K562 (cell line): ENCODE results near the gene NXF1. TPM values are rescaled to one million over a fixed set of nuclear protein-coding genes. Genes with fewer than 3 reads are reported as not detected.

Experiments used
- ARNT ChIP-seq, 2 experiments: fragments of 450-650 bp; IDR thresholded peaks; 2 replicates each; pipeline ENCODE4 v1.6.1; 2016; ENCODE audit warnings: mild to moderate bottlenecking in 1 of 2
- BACH1 ChIP-seq: fragments of 200-800 bp; sonication (Bioruptor generic); IDR thresholded peaks from 2 replicates; pipeline ENCODE4 v1.6.1; 2016; ENCODE audit warnings: missing genetic modification characterization, missing compliant biosample characterization
- HNRNPH1 ChIP-seq: fragments of 200-400 bp; formaldehyde crosslinking; optimal IDR thresholded peaks from 2 replicates; pipeline ENCODE3; 2017; ENCODE audit warnings: low read depth, mild to moderate bottlenecking, low read length, moderate library complexity
- ILF3 ChIP-seq: fragments of 450-650 bp; IDR thresholded peaks from 2 replicates; pipeline ENCODE4 v1.6.1; 2018; ENCODE audit warnings: antibody characterized with exemption, mild to moderate bottlenecking, moderate library complexity, borderline replicate concordance
- PTRF ChIP-seq: fragments of 450-650 bp; IDR thresholded peaks from 2 replicates; pipeline ENCODE4 v1.6.1; 2016; ENCODE audit warnings: mild to moderate bottlenecking, missing genetic modification characterization, missing compliant biosample characterization
- SAP30 ChIP-seq: fragments of 200-600 bp; sonication (generic); IDR thresholded peaks from 2 replicates; pipeline ENCODE4 v1.6.1; 2012; ENCODE audit warnings: borderline replicate concordance, low read depth, mild to moderate bottlenecking, moderate library complexity, low read length, control low read depth, inconsistent platforms; ENCODE audit not compliant: insufficient read depth, poor library complexity, severe bottlenecking
- SIN3B ChIP-seq: fragments of 450-650 bp; IDR thresholded peaks from 2 replicates; pipeline ENCODE4 v1.6.1; 2017; ENCODE audit warnings: low read depth, mild to moderate bottlenecking, moderate library complexity
- ZSCAN29 ChIP-seq: fragments of 450-650 bp; IDR thresholded peaks from 2 replicates; pipeline ENCODE4 v1.6.1; 2017
- polyA plus RNA-seq, 8 experiments: library from polyadenylated mRNA; depleted of rRNA in 4 of 8; stranded (reverse) in 5 of 8; unstranded in 3 of 8; fragments of >200 nt; fragmentation: Nextera tagmentation in 2 of 8; fragmentation: Illumina TruSeq in 1 of 8; extraction: Ambion mirVana in 2 of 8; extraction: Trizol in 1 of 8; gene quantifications; 2 replicates each; pipeline versions ENCODE4 v1.2.1 to v1.2.3, GENCODE V29; 2011 to 2014; ENCODE audit warnings: inconsistent platforms in 1 of 8, missing spikeins in 1 of 8
- total RNA-seq, 7 experiments: library from RNA; depleted of rRNA in 6 of 7; stranded (reverse); fragments of >200 nt in 6 of 7; fragmentation: Illumina TruSeq in 2 of 7; extraction: Trizol in 2 of 7; gene quantifications; 2 replicates each; pipeline versions ENCODE4 v1.2.1 to v1.2.3, GENCODE V29; 2011 to 2021; ENCODE audit warnings: low replicate concordance in 1 of 7
- TF ChIP-seq, protein P1 (sequence below): fragments of 250-450 bp; sonication (Bioruptor Pico); IDR thresholded peaks from 2 replicates; pipeline ENCODE4 v1.4.0; 2020; ENCODE audit warnings: mild to moderate bottlenecking, moderate library complexity
- TF ChIP-seq, protein P2 (sequence below), 2 experiments: fragments of 450-650 bp; IDR thresholded peaks; 2 replicates each; pipeline ENCODE4 v1.6.1; 2018; ENCODE audit warnings: mild to moderate bottlenecking in 2 of 2, low read depth in 1 of 2; ENCODE audit not compliant: partially characterized antibody in 2 of 2
- TF ChIP-seq, protein P3 (sequence below), 2 experiments: fragments of 450-650 bp; IDR thresholded peaks; 2 replicates each; pipeline ENCODE4 v1.6.1; 2016; ENCODE audit warnings: mild to moderate bottlenecking in 2 of 2, borderline replicate concordance in 1 of 2, low read depth in 1 of 2, moderate library complexity in 1 of 2

Gene NXF1
- total and polyA plus RNA-seq, 9 of the 15 experiments (the other 6 are each of a cell fraction or from before 2014, with no cell fraction given) = 18.1 to 98.3 (median 35.8) TPM

DNA sequence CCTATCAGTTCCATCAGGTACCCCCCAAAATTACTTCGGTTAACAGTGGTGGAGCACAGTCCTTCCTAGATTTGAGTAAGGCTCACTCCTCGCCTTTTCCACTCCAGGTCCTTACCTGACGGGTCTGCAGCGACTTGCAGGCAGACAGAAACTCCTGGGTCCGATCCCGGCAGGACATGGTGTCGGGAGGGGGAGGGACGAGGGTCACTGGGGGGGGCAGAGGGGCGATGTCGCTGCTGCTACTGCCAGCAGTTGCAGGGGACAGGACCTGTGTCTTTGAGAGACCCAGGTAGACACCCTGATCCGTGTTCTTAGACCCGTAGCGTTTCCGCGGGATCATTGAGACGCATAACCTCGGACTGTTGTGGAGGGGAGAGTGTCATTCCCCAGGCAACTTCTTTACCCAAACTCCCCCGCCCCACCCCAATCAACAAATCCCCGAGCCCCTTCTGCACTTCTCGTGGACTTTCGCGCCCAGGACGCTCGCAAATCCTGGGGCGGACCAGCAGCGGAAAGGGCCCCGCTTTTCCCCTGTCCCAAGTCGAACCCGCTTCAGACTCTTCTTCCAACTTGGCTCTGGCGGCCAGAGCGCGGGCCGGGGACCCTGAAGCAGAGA is 25.8 kb upstream of the NXF1 start (continued):
- TF ChIP-seq ILF3 (no peak), BACH1 (no peak), SIN3B (0 out of 2 replicates have a peak, but pooled peaks have one; percentile 48), ZSCAN29 (peak; percentile 82; the same call in 1 of the 2 replicates), ARNT (IDR thresholded peaks at IDR 0.05) (0 out of 4 replicates have a peak, but pooled peaks of 1 of the 2 experiments have one; percentile 19), HNRNPH1 (no peak), SAP30 (peak; percentile 8), PTRF (no peak)
- TF ChIP-seq, protein P1, sequence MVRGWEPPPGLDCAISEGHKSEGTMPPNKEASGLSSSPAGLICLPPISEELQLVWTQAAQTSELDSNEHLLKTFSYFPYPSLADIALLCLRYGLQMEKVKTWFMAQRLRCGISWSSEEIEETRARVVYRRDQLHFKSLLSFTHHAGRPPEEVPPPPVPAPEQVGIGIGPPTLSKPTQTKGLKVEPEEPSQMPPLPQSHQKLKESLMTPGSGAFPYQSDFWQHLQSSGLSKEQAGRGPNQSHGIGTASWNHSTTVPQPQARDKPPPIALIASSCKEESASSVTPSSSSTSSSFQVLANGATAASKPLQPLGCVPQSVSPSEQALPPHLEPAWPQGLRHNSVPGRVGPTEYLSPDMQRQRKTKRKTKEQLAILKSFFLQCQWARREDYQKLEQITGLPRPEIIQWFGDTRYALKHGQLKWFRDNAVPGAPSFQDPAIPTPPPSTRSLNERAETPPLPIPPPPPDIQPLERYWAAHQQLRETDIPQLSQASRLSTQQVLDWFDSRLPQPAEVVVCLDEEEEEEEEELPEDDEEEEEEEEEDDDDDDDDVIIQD (CRISPR knock-in tag) = no peak
- TF ChIP-seq, protein P2, sequence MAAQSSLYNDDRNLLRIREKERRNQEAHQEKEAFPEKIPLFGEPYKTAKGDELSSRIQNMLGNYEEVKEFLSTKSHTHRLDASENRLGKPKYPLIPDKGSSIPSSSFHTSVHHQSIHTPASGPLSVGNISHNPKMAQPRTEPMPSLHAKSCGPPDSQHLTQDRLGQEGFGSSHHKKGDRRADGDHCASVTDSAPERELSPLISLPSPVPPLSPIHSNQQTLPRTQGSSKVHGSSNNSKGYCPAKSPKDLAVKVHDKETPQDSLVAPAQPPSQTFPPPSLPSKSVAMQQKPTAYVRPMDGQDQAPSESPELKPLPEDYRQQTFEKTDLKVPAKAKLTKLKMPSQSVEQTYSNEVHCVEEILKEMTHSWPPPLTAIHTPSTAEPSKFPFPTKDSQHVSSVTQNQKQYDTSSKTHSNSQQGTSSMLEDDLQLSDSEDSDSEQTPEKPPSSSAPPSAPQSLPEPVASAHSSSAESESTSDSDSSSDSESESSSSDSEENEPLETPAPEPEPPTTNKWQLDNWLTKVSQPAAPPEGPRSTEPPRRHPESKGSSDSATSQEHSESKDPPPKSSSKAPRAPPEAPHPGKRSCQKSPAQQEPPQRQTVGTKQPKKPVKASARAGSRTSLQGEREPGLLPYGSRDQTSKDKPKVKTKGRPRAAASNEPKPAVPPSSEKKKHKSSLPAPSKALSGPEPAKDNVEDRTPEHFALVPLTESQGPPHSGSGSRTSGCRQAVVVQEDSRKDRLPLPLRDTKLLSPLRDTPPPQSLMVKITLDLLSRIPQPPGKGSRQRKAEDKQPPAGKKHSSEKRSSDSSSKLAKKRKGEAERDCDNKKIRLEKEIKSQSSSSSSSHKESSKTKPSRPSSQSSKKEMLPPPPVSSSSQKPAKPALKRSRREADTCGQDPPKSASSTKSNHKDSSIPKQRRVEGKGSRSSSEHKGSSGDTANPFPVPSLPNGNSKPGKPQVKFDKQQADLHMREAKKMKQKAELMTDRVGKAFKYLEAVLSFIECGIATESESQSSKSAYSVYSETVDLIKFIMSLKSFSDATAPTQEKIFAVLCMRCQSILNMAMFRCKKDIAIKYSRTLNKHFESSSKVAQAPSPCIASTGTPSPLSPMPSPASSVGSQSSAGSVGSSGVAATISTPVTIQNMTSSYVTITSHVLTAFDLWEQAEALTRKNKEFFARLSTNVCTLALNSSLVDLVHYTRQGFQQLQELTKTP (IDR thresholded peaks at IDR 0.05; ENCODE audit: low read depth in 1 of 2, partially characterized antibody in 2 of 2) = no peak
- TF ChIP-seq, protein P3, sequence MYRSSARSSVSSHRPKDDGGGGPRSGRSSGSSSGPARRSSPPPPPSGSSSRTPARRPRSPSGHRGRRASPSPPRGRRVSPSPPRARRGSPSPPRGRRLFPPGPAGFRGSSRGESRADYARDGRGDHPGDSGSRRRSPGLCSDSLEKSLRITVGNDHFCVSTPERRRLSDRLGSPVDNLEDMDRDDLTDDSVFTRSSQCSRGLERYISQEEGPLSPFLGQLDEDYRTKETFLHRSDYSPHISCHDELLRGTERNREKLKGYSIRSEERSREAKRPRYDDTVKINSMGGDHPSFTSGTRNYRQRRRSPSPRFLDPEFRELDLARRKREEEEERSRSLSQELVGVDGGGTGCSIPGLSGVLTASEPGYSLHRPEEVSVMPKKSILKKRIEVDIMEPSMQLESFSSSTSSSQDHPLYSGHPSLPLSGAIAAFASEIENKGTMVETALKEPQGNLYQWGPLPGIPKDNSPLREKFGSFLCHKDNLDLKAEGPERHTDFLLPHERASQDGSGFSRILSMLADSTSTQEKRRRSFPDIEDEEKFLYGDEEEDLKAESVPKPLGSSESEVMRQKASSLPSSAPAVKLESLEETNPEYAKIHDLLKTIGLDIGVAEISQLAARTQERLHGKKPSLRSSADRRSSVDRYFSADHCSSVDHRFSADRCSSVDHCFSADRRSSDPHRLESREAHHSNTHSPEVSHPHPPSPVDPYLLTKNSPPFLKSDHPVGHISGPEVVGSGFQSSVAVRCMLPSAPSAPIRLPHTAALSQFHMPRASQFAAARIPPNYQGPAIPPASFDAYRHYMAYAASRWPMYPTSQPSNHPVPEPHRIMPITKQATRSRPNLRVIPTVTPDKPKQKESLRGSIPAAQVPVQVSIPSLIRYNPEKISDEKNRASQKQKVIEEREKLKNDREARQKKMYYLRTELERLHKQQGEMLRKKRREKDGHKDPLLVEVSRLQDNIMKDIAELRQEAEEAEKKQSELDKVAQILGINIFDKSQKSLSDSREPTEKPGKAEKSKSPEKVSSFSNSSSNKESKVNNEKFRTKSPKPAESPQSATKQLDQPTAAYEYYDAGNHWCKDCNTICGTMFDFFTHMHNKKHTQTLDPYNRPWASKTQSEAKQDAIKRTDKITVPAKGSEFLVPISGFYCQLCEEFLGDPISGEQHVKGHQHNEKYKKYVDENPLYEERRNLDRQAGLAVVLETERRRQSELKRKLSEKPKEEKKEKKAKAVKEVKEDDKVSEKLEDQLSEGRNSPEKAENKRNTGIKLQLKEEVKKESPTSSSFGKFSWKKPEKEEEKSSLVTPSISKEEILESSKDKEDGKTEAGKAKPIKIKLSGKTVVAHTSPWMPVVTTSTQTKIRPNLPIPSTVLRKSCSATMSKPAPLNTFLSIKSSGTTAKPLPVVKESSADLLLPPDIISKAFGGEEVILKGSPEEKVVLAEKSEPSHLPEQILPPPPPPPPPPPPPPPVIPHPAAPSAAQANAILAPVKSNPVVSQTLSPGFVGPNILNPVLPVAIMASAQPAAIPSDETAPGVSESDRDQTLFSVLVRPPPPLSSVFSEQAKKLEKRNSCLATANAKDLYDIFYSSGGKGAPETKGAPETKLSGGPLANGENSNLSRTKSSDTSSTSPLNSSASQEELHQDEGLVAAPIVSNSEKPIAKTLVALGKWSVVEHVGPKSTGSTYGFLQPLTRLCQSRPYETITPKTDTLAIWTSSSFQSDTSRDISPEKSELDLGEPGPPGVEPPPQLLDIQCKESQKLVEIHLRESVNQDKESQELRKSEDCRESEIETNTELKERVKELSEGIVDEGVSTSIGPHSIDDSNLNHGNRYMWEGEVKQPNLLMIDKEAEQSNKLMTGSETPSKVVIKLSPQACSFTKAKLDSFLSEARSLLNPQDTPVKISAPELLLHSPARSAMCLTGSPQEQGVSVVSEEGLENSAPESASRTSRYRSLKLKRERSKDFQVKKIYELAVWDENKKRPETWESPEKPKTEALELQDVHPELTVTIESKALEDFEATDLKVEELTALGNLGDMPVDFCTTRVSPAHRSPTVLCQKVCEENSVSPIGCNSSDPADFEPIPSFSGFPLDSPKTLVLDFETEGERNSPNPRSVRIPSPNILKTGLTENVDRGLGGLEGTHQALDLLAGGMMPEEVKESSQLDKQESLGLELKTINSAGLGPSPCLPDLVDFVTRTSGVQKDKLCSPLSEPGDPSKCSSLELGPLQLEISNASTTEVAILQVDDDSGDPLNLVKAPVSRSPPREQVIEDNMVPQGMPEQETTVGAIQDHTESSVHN (IDR thresholded peaks at IDR 0.05; ENCODE audit: borderline replicate concordance in 1 of 2, low read depth in 1 of 2) = no peak
